AG04450 (cell line): Measurements from ENCODE around the gene SPO11. TPM values are rescaled to one million over a fixed set of nuclear protein-coding genes. Genes with fewer than 3 reads are reported as not detected.
A peak's percentile ranks its signal among the peaks of the same experiment; 100 is the strongest.

ENCODE experiments used
- CTCF ChIA-PET: fragments of 300-600, 350-600 bp; formaldehyde crosslinking; extraction: SDS; loops from one replicate; lab custom pipeline; 2022; ENCODE audit warnings: antibody characterized with exemption, inconsistent platforms; lab: Charles Lee
- POLR2A ChIA-PET: fragments of 350-600 bp; formaldehyde crosslinking; extraction: SDS; loops from one replicate; lab custom pipeline; 2021; ENCODE audit warnings: antibody characterized with exemption, inconsistent platforms; lab: Yijun Ruan, JAX
- DNase-seq: peaks from one replicate; pipeline ENCODE4 v3.0.0-alpha.2; 2011; ENCODE audit warnings: low read depth, low spot score
- H3K27ac ChIP-seq: one replicate; pipeline ENCODE4 v1.5.1; 2012; ENCODE audit warnings: low read depth, low read length, control low read depth
- H3K27me3 ChIP-seq: one replicate; pipeline ENCODE4 v1.6.0; 2012; ENCODE audit warnings: low read length; ENCODE audit not compliant: control insufficient read depth, insufficient read depth
- H3K4me3 ChIP-seq: 2 replicates; pipeline ENCODE4 v1.5.1; 2011; ENCODE audit warnings: mild to moderate bottlenecking, low read depth, low read length, control low read depth
- H3K9me3 ChIP-seq: 2 replicates; pipeline ENCODE4 v1.5.1; 2012; ENCODE audit warnings: low read length; ENCODE audit not compliant: control insufficient read depth, insufficient read depth
- polyA plus RNA-seq: library from polyadenylated mRNA; depleted of rRNA; stranded (reverse); fragments of >200 nt; gene quantifications from 2 replicates; pipeline ENCODE4 v1.2.3, GENCODE V29; 2011
- TF ChIP-seq, protein P1 (sequence below): IDR thresholded peaks from 2 replicates; pipeline ENCODE4 v1.5.1; 2011; ENCODE audit warnings: low read depth, low read length, control low read depth, inconsistent platforms

Gene SPO11
- polyA plus RNA-seq, 1 experiment: not detected

GRCh38 chr20:57381596-57382503, 52.2 kb downstream of the SPO11 start:
- Histone ChIP-seq H3K27me3 (no peaks in the 10 kb centered on the region), H3K4me3 (no peak overlapping the region), H3K9me3 (no peaks in the 10 kb centered on the region), H3K27ac (no peak overlapping the region)
- TF ChIP-seq, protein P1, sequence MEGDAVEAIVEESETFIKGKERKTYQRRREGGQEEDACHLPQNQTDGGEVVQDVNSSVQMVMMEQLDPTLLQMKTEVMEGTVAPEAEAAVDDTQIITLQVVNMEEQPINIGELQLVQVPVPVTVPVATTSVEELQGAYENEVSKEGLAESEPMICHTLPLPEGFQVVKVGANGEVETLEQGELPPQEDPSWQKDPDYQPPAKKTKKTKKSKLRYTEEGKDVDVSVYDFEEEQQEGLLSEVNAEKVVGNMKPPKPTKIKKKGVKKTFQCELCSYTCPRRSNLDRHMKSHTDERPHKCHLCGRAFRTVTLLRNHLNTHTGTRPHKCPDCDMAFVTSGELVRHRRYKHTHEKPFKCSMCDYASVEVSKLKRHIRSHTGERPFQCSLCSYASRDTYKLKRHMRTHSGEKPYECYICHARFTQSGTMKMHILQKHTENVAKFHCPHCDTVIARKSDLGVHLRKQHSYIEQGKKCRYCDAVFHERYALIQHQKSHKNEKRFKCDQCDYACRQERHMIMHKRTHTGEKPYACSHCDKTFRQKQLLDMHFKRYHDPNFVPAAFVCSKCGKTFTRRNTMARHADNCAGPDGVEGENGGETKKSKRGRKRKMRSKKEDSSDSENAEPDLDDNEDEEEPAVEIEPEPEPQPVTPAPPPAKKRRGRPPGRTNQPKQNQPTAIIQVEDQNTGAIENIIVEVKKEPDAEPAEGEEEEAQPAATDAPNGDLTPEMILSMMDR: peak; percentile 97
- ChIA-PET POLR2A (no interaction called here), CTCF (interaction anchor here (0.5 to 2.7 kb wide), 29 partner anchors 9 to 1267 kb away, joined by 3 to 38 read pairs (median 4); partner anchors contain the start of gene RBM38)
- peak; percentile 34 for DNase-seq

GRCh38 chr20:57382516-57382915, 52.9 kb downstream of the SPO11 start:
- Histone ChIP-seq H3K4me3 (no peak overlapping the region), H3K27ac (no peak overlapping the region), H3K9me3 (no peaks in the 10 kb centered on the region), H3K27me3 (no peaks in the 10 kb centered on the region)
- TF ChIP-seq, protein P1: no peak
- POLR2A ChIA-PET: no interaction called here
- CTCF ChIA-PET: interaction anchor here (0.5 to 2.7 kb wide), 25 partner anchors 8 to 1266 kb away, joined by 3 to 38 read pairs (median 5); partner anchors contain the start of gene RBM38
- DNase-seq: no peak

DNA sequence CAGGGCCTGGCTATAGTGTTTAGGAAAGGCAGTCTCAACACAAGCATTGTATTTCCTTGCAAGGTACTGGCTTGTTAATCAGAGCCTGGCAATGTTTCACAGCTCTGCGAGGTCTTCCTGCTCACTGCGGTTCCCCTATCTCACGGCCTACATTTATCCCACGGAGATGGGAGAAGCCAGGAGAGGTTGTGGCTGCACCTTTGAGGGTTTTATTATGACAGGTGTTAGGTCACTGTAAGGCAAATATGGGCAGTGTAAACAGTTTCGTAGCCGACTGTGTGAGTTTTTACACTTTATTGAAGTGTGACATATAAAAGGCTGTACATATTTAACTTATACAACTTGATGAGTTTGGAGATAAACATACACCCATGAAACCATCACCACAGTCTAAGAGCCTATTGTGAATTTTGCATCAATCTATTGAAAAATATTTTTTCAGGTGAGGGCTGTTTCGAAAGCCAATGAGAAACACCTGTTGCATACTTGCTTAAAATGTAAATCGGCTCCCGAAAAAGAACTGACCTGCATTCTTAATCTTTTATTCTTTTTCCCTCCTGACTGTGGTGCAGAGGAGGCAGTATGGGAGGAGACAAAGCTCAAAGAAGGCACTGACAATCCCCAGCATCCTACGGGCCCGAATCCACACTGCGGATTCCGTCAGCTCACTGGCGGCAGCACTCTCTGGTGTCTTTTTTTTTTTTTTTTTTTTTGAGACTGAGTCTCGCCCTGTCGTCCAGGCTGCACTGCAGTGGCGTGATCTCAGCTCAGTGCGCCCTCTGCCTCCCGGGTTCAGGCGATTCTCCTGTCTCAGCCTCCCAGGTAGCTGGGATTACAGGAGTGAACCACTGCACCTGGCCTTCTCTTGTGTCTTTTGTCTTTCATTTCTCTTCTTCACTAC, 54.1 kb downstream of the SPO11 start:
- no peak for DNase-seq
- Histone ChIP-seq H3K27me3 (no peaks in the 10 kb centered on the region), H3K9me3 (no peaks in the 10 kb centered on the region), H3K27ac (no peak overlapping the region), H3K4me3 (no peak overlapping the region)
- TF ChIP-seq, protein P1: no peak
- ChIA-PET CTCF (interaction anchor here (0.9 to 2.2 kb wide), 5 partner anchors 9 to 1011 kb away, joined by 3 to 8 read pairs (median 6); no protein-coding TSS in a partner anchor), POLR2A (interaction anchor here (0.8 kb wide), 1 partner anchor 115 kb away, joined by 7 read pairs; no protein-coding TSS in a partner anchor)

DNA sequence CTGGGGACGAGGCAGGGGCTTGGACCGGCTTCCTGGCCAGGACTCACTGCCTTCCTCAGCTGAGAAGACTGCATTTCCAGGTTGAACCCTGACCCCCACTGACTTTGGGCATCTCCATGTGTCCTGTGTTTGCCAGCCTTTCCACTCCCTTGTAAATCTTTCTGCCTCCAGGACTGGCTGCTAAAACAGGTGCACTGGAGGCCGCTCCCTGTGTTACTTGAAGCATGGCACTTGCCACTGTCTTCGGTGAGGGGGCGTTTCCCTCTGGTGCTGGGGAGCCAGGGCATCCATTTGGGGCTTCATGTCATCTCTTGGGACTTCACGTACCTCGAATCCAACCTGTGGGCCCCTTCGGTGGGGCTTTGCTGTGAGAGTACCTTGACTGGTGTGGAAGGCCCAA, 54.9 kb downstream of the SPO11 start:
- Histone ChIP-seq H3K9me3 (no peaks in the 10 kb centered on the region), H3K27ac (no peak overlapping the region), H3K4me3 (no peak overlapping the region), H3K27me3 (no peaks in the 10 kb centered on the region)
- DNase-seq: no peak
- TF ChIP-seq, protein P1: no peak
- CTCF ChIA-PET: interaction anchor here (0.9 to 2.2 kb wide), 3 partner anchors 10 to 114 kb away, joined by 3 to 7 read pairs (median 6); no protein-coding TSS in a partner anchor
- POLR2A ChIA-PET: no interaction called here
